SU-DHL-6 (cell line): Measurements from ENCODE around the gene SYT9.

ENCODE experiments used
- CTCF ChIP-seq: fragments of 200-600 bp; sonication (generic); IDR thresholded peaks from one replicate; pipeline ENCODE4 v1.5.1; 2017; ENCODE audit warnings: antibody characterized with exemption, mild to moderate bottlenecking, low read length, moderate library complexity; ENCODE audit not compliant: insufficient read depth, poor library complexity, severe bottlenecking
- EZH2phosphoT487 ChIP-seq: fragments of 200-600 bp; sonication (generic), shearing (Covaris generic); conservative IDR thresholded peaks from 2 replicates; pipeline ENCODE4 v1.6.1; 2018; ENCODE audit warnings: mild to moderate bottlenecking, antibody characterized with exemption, low read length, moderate library complexity, mixed read lengths

- TF ChIP-seq CTCF: no peak
- TF ChIP-seq EZH2phosphoT487: no peak
Measured at GRCh38 chr11:7430496-7430895, 178.8 kb downstream of the SYT9 start.
